HTR-8/SVneo (cell line): ENCODE measurements around the gene PCIF1.
"Not testable (repeated sequence)": the region's sequence is repeated elsewhere in the genome, so short reads cannot be mapped to it uniquely, and the experiment has no call there.

ENCODE experiments used
- DNase-seq: peaks from one replicate; pipeline ENCODE4 v3.0.0; 2011; ENCODE audit warnings: low spot score, mixed read lengths; ENCODE audit not compliant: insufficient read length
- FAIRE-seq: peaks from 2 replicates; lab custom pipeline; 2011; peaks lifted over from hg19 to GRCh38; lab: Jason Lieb, UNC

Gene PCIF1

GRCh38 chr20:45981261-45981660, 46.8 kb downstream of the PCIF1 start:
- FAIRE-seq (peak; percentile 67), DNase-seq (no peak)

GRCh38 chr20:45983279-45983743, 48.8 kb downstream of the PCIF1 start:
- peak; percentile 76 for FAIRE-seq
- no peak for DNase-seq

- DNase-seq (no peak), FAIRE-seq (peak; percentile 67)
These were observed 51.1 kb downstream of the PCIF1 start for GRCh38 chr20:45985573-45985972.

GRCh38 chr20:45987108-45987780, 52.8 kb downstream of the PCIF1 start:
- DNase-seq (peak; percentile 97), FAIRE-seq (peak; percentile 96)

DNA sequence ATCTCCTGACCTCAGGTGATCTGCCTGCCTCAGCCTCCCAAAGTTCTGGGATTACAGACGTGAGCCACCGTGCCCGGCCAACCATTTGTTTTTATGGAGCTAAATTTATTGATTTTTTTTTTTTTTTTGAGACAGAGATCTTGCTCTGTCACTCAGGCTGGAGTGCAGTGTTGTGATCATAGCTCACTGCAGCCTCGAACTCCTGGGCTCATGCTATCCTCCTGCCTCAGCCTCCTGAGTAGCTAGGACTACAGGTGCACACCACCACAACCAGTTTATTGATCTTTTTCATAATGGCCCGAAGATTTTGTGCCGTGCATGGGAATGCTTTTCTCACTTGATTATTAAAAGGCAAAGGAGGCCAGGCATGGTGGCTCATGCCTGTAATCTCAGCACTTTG, 54.3 kb downstream of the PCIF1 start:
- not testable (repeated sequence) for DNase-seq, FAIRE-seq

GRCh38 chr20:45991616-45992015, 57.1 kb downstream of the PCIF1 start:
- no peak for FAIRE-seq
- DNase-seq = no peak

- DNase-seq (peak; percentile 97), FAIRE-seq (peak; percentile 100)
These were observed 58.9 kb downstream of the PCIF1 start for GRCh38 chr20:45993197-45993951.

- DNase-seq (no peak), FAIRE-seq (peak; percentile 60)
These were observed 60.4 kb downstream of the PCIF1 start for GRCh38 chr20:45994761-45995493.

GRCh38 chr20:45995495-45996097, 61.1 kb downstream of the PCIF1 start:
- peak; percentile 16 for FAIRE-seq
- DNase-seq = not testable (repeated sequence)

DNA sequence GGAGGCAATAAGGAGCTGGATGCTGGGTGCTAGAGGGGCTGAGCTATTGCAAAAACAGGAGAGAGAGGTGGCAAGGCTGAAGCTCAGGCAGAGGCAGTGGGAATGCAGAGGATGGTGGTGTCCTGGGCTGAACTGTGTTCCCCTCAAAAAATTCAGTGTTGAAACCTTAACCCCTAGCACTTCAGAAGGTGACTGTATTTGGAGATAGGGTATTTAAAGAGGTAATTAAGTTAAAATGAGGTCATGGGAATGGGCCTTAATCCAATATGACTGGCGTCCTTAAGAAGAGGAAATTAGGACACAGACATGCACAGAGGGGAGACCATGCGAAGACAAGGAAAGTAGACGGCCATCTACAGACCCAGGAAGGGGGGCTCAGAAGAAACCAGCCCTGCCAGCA, 62.7 kb downstream of the PCIF1 start:
- no peak for DNase-seq
- FAIRE-seq = no peak
